GM23248 (cell line): ENCODE measurements around the gene APP.

Experiments
- EZH2 ChIP-seq: fragments of 200-600 bp; sonication (generic); IDR thresholded peaks from 2 replicates; pipeline ENCODE4 v1.6.1; 2018; ENCODE audit warnings: antibody characterized with exemption, mild to moderate bottlenecking; ENCODE audit not compliant: insufficient read depth, poor library complexity, severe bottlenecking
- EZH2phosphoT487 ChIP-seq: fragments of 200-600 bp; sonication (generic); IDR thresholded peaks from 2 replicates; pipeline ENCODE4 v1.6.1; 2018; ENCODE audit warnings: antibody characterized with exemption, moderate library complexity, mild to moderate bottlenecking, low read depth; ENCODE audit not compliant: insufficient read depth

GRCh38 chr21:26140926-26141325 is 29.6 kb downstream of the APP start:
- TF ChIP-seq EZH2phosphoT487 (no peak), EZH2 (no peak)
